GM11168 (cell line): ENCODE measurements around the gene CCDC82.

Experiments used
- in situ Hi-C: fragments of 300-500 bp; cut with MboI; formaldehyde crosslinking; loops from one replicate; pipeline ENCODE4 v1.12.0; 2022; ENCODE audit warnings: low sequenced_read_pairs; ENCODE audit not compliant: unreplicated experiment

Gene CCDC82

GRCh38 chr11:96332126-96332771 lies 57.5 kb downstream of the CCDC82 start:
- in situ Hi-C loops, result no loop called here

GRCh38 chr11:96331699-96332116 lies 58.0 kb downstream of the CCDC82 start:
- in situ Hi-C loops, result no loop called here

DNA sequence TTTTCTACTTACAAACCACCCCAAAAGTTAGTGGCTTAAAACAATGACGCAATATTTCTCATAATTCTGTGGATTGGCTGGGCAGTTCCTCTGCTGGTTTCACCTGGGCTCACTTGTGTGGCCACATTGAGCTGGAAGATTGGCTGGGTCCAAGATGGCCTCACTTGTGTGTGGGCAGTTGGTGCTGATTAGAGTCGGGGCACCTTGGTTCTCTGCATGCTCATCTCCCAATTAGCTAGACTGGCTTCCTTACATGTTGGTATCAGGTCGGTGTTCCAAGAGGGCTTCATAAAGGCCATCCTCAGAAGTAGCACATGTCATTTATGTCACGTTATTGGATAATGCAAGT lies 59.2 kb downstream of the CCDC82 start:
- in situ Hi-C loops, result no loop called here

DNA sequence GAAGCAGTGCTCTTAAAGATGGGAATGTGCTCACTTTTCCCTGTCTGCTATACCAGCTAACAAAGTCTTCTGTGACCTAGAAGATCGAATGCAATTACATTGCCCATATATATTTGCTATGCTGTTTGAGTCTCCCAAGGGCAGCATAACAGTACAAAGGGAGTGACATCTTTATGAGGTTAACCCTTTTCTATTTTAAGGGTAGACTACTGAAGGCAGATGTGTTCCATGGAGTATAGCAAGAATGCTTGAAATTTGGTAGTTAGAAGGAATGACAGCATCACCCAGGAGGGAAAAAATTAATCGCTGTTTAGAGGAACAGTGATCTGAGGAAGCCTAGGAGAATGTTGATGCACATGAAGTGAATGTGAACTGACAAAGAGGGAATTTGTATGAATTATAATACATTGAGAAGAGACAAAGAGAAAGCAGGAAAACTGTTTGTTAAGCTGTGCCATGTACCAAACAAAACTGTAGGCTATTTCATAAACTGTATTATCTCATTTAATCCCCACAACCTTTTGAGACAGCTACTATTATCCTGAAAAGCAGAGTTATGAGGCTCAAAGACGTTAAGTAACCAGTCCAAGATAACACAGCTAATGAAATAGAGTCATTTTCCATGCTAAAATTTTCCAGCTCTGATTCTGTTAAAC lies 59.7 kb downstream of the CCDC82 start:
- in situ Hi-C loops, result no loop called here

GRCh38 chr11:96329419-96329818 lies 60.3 kb downstream of the CCDC82 start:
- in situ Hi-C loops, result no loop called here

- in situ Hi-C loops, result no loop called here
Measured at GRCh38 chr11:96328395-96329010, 61.2 kb downstream of the CCDC82 start.

- in situ Hi-C loops, result no loop called here
Measured at GRCh38 chr11:96326959-96327358, 62.8 kb downstream of the CCDC82 start.

GRCh38 chr11:96324912-96325311 lies 64.8 kb downstream of the CCDC82 start:
- in situ Hi-C loops, result no loop called here

- in situ Hi-C loops, result no loop called here
Measured at GRCh38 chr11:96323642-96323985, 66.1 kb downstream of the CCDC82 start.

DNA sequence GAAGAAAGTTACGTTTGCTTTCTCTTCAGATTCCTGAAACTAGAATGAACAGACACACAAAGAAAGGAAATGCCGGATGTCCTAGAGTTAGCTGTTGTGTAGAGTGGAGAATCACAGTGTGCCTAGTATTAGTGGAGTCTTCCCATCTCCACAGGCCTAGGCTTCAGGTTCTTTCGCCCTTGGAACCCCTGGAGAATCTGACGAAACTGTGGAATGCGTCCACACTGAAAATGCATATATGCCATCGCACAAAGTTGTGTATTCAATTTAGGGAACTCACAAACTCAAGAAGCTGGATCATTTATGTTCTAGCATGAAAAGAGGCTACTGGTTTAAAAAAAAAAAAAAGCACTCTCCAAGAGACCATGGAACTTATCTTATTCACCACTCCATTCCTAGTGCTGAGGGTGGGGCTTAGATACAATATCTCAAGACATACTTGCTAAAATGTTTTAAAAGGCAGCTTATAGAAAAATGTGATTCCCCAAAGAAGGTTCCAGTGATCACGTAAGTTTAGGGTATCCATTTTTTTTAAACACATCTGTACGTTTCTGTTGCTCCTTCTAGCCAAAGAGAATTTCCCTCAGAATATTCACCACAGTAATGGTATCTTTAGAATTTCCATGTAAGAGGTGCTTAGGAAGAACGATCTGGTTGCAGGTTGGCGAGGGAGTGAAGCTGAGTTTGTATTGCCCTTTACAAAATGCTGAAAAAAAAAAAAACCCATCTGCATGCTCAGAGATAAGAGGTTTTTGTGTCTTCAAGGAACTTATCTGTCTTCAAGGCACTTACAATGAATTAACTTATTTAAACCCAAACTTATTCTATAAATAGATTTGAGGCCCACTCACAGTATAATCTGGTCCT lies 66.7 kb downstream of the CCDC82 start:
- in situ Hi-C loops, result no loop called here

DNA sequence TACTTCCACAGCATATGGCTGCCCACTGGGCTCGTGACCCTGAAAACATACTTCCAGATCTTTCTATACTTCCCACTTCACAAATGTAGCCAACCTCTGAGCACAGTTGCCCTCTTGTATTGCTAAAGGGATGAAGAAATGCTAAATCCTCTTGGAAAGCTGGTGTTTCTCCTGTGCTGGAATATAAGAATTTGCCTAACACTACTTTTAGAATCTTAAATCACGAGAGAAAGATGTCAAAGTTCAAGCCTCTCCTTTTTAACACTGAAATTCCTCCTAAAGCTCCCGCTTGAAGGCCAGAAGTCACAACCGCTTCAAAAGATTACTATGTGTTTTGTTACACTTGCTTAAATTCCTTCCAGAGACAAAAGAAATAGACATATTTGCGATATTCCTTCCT lies 68.6 kb downstream of the CCDC82 start:
- in situ Hi-C loops, result no loop called here

DNA sequence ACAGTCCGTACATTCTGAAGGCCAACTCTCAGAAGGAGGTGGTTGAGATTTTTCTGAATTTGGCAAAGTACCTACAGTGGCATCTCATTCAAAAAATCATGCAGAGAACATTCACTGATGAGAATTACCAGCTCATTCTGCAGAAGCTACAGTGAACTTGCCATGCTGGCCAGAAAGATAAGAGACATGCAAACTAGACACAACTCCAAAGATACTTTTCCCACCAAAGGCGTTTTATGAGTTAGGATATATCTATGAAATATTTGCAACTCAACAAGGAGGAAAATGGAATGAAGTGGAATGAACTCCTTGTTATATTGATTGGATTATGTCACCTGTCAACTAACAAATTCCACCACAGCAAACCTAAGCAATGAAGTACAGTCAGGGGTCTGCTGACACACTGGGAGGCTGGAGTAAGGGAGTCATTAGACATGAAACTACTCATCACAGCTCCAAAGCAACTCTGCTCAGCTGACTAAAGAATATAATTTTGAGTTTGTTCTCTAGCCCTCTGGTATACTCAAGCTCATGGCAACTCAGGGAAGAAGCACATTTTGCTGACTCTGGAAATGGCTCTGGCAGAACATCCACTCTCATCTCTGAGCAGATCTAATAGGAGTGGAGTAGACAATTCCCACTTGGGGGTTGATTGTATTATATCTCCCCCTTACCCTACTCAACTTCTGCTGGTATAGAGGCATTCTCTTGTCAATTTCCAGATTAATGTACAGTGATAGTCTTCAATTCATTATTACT lies 69.6 kb downstream of the CCDC82 start:
- in situ Hi-C loops, result no loop called here

DNA sequence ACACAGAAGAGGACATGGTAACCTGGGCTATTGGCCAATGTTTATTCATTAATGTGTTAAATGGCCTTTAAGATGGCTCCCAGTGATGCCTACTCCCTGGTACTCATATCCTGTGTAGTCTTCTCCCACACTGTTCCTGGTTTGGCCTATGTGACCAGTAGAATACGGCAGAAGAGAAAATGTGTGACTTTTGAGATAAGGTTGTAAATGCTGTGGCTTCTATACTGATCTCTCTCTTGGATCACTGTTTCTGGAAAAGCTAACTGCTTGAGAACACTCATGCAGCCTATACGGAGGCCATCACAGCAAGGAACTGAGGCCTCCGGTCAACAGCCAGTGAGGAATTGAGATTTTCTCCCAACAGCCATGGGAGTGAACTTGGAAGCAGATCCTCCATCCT lies 70.9 kb downstream of the CCDC82 start:
- in situ Hi-C loops, result no loop called here

DNA sequence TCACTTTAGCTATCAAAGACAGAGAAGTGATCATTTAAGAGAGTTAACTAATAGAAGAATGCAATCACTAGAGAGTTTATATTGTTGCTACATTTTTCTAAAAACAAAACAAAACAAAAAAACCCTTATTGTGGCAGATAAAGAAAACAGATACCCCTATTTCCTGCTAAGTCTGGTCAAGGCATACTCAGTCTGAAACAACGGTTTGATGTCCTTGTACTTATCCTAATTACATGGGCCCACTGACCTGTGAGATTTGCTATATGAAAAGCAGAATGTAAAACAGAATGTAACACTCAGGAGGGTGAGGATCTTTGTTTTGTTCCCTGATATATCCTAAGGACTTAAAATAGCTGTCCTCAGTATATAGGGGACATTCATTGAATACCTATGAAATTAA lies 71.3 kb downstream of the CCDC82 start:
- in situ Hi-C loops, result no loop called here

- in situ Hi-C loops, result no loop called here
Measured at GRCh38 chr11:96317985-96318384, 71.7 kb downstream of the CCDC82 start.

- in situ Hi-C loops, result no loop called here
Measured at GRCh38 chr11:96317571-96317970, 72.1 kb downstream of the CCDC82 start.

- in situ Hi-C loops, result no loop called here
Measured at GRCh38 chr11:96316869-96317268, 72.8 kb downstream of the CCDC82 start.

DNA sequence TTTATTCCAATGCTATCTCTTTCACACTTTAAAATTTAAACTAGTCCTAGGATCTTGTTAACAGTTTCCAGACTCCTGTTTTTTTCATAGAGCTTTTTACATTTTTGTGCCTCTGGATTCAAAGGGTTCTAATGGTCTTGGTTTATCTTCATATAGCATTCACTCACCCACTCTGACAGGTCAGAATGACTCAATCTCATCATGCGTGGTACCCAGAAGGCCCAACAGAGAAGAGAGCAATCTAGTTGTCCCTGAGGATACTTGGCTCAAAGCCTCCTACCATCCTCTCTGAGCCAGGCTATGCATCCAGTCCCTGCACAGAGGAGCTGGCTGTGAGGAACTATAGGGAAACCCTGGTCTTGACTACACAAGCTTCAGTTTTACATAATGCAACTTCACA lies 74.2 kb downstream of the CCDC82 start:
- in situ Hi-C loops, result no loop called here

GRCh38 chr11:96314326-96315020 lies 75.2 kb downstream of the CCDC82 start:
- in situ Hi-C loops, result no loop called here

- in situ Hi-C loops, result no loop called here
Measured at GRCh38 chr11:96313163-96313562, 76.5 kb downstream of the CCDC82 start.
